HepG2 (cell line): ENCODE results near the gene MISP3. TPM values are rescaled to one million over a fixed set of nuclear protein-coding genes. Genes with fewer than 3 reads are reported as not detected.

Experiments used
- BRCA1 ChIP-seq: sonication (generic); formaldehyde crosslinking; IDR thresholded peaks from 2 replicates; pipeline ENCODE4 v1.4.0; 2020; ENCODE audit warnings: missing genetic modification reagents
- EED ChIP-seq: sonication (generic); formaldehyde crosslinking; IDR thresholded peaks from 2 replicates; pipeline ENCODE4 v1.5.0; 2020; ENCODE audit warnings: mild to moderate bottlenecking, missing genetic modification reagents
- FOSL1 ChIP-seq: sonication (generic); formaldehyde crosslinking; IDR thresholded peaks from 2 replicates; pipeline ENCODE4 v1.9.0; 2021; ENCODE audit warnings: missing genetic modification reagents, borderline replicate concordance
- GLI4 ChIP-seq: sonication (generic); formaldehyde crosslinking; IDR thresholded peaks from 2 replicates; pipeline ENCODE4 v1.5.1; 2020; ENCODE audit warnings: missing genetic modification reagents, mild to moderate bottlenecking, moderate library complexity, borderline replicate concordance
- HINFP ChIP-seq: sonication (generic); formaldehyde crosslinking; IDR thresholded peaks from 2 replicates; pipeline ENCODE4 v1.4.0; 2020; ENCODE audit warnings: low read depth, mild to moderate bottlenecking, missing genetic modification reagents
- HMGXB4 ChIP-seq, 2 experiments: sonication (generic) in 1 of 2; formaldehyde crosslinking in 1 of 2; IDR thresholded peaks; 2 replicates each; pipeline versions ENCODE4 v1.4.0 to v1.6.1; 2018 to 2020; ENCODE audit warnings: missing genetic modification reagents in 2 of 2, borderline replicate concordance in 1 of 2, low read depth in 1 of 2, mild to moderate bottlenecking in 1 of 2, missing biosample characterization in 1 of 2
- HNF1A ChIP-seq, 2 experiments: sonication (generic) in 1 of 2; formaldehyde crosslinking in 1 of 2; IDR thresholded peaks; 2 replicates each; pipeline versions ENCODE4 v1.4.0 to v1.6.1; 2016 to 2020; ENCODE audit warnings: borderline replicate concordance in 1 of 2, low read depth in 1 of 2, mild to moderate bottlenecking in 1 of 2, missing genetic modification reagents in 1 of 2
- SALL1 ChIP-seq: sonication (generic); formaldehyde crosslinking; IDR thresholded peaks from 2 replicates; pipeline ENCODE4 v1.8.0; 2022; ENCODE audit warnings: mild to moderate bottlenecking, missing genetic modification reagents
- SP140L ChIP-seq: sonication (generic); formaldehyde crosslinking; IDR thresholded peaks from 2 replicates; pipeline ENCODE4 v1.4.0; 2020; ENCODE audit warnings: missing genetic modification reagents, borderline replicate concordance
- ZBTB37 ChIP-seq: sonication (generic); formaldehyde crosslinking; IDR thresholded peaks from 2 replicates; pipeline ENCODE4 v1.4.0; 2020; ENCODE audit warnings: mild to moderate bottlenecking, missing genetic modification reagents
- ZFP62 ChIP-seq: sonication (generic); formaldehyde crosslinking; IDR thresholded peaks from 2 replicates; pipeline ENCODE4 v1.4.0; 2020; ENCODE audit warnings: missing genetic modification reagents
- ZFY ChIP-seq: sonication (generic); formaldehyde crosslinking; IDR thresholded peaks from 2 replicates; pipeline ENCODE4 v1.4.0; 2020; ENCODE audit warnings: missing genetic modification reagents
- ZMYM2 ChIP-seq: sonication (generic); formaldehyde crosslinking; IDR thresholded peaks from 2 replicates; pipeline ENCODE4 v1.8.0; 2022; ENCODE audit warnings: mild to moderate bottlenecking, missing genetic modification reagents
- ZNF326 ChIP-seq: sonication (generic); formaldehyde crosslinking; IDR thresholded peaks from 2 replicates; pipeline ENCODE4 v1.4.0; 2020; ENCODE audit warnings: missing genetic modification reagents, borderline replicate concordance
- ZNF562 ChIP-seq: sonication (generic); formaldehyde crosslinking; IDR thresholded peaks from 2 replicates; pipeline ENCODE4 v1.8.0; 2022; ENCODE audit warnings: missing genetic modification reagents, borderline replicate concordance
- ZNF713 ChIP-seq: sonication (generic); formaldehyde crosslinking; IDR thresholded peaks from 2 replicates; pipeline ENCODE4 v1.4.0; 2020; ENCODE audit warnings: mild to moderate bottlenecking, missing genetic modification reagents
- ZNF749 ChIP-seq: sonication (generic); formaldehyde crosslinking; IDR thresholded peaks from 2 replicates; pipeline ENCODE4 v1.8.0; 2022; ENCODE audit warnings: mild to moderate bottlenecking, missing genetic modification reagents, moderate library complexity, borderline replicate concordance
- ZNF766 ChIP-seq: sonication (generic); formaldehyde crosslinking; IDR thresholded peaks from 2 replicates; pipeline ENCODE4 v1.5.0; 2020; ENCODE audit warnings: missing genetic modification reagents, borderline replicate concordance
- polyA plus RNA-seq, 8 experiments: library from polyadenylated mRNA; depleted of rRNA in 3 of 8; stranded (reverse) in 7 of 8; unstranded in 1 of 8; fragments of >200 nt; fragmentation: Illumina TruSeq in 4 of 8; extraction: Trizol in 4 of 8; gene quantifications; 2 replicates each; pipeline versions ENCODE4 v1.2.1 to v1.2.3, GENCODE V29; 2011 to 2016; ENCODE audit warnings: low read depth in 4 of 8, missing spikeins in 1 of 8, mixed read lengths in 1 of 8; ENCODE audit not compliant: insufficient read depth in 1 of 8
- total RNA-seq, 5 experiments: library from RNA; depleted of rRNA; stranded (reverse); fragments of >200 nt; fragmentation: Illumina TruSeq; extraction: Trizol; gene quantifications; 2 replicates each; pipeline ENCODE4 v1.2.3, GENCODE V29; 2016; ENCODE audit warnings: low read depth in 1 of 5

MISP3 gene
- total and polyA plus RNA-seq, 2 of the 13 experiments (the other 11 are each of a cell fraction or from before 2014, with no cell fraction given), result 2.5 to 5.4 TPM

GRCh38 chr19:14080887-14081796 is 8.6 kb downstream of the MISP3 start (continued):
- TF ChIP-seq ZBTB37 (CRISPR knock-in tag) (no peak), ZNF713 (peak; percentile 80; the same call in 1 of the 2 replicates), HMGXB4 (CRISPR knock-in tag; IDR thresholded peaks at IDR 0.05; ENCODE audit: borderline replicate concordance in 1 of 2, low read depth in 1 of 2) (peak in 1 of 2 experiments; percentile 11; a peak in 2 of 4 replicates), ZNF562 (CRISPR knock-in tag) (no peak), HINFP (CRISPR knock-in tag) (peak; percentile 99), ZFP62 (CRISPR knock-in tag) (no peak), GLI4 (CRISPR knock-in tag) (no peak), HNF1A (IDR thresholded peaks at IDR 0.05; ENCODE audit: low read depth) (peak; percentile 25; the same call in 1 of the 2 replicates), HNF1A (CRISPR knock-in tag; IDR thresholded peaks at IDR 0.05; ENCODE audit: borderline replicate concordance) (no peak), EED (CRISPR knock-in tag) (no peak), SALL1 (CRISPR knock-in tag) (peak; percentile 47; the same call in 1 of the 2 replicates), ZNF326 (peak; percentile 63; the same call in 1 of the 2 replicates), ZFY (CRISPR knock-in tag) (peak; percentile 84), ZMYM2 (CRISPR knock-in tag) (no peak), BRCA1 (no peak), FOSL1 (no peak), ZNF766 (CRISPR knock-in tag) (no peak), ZNF749 (no peak), SP140L (CRISPR knock-in tag) (0 out of 2 replicates have a peak, but pooled peaks have one; percentile 65)
